ENCODE data around the gene HSD17B7.

HSD17B7 gene

GRCh38 chr1:162829268-162829667 lies 38.8 kb downstream of the HSD17B7 start:
- no peak overlapping the region for H3K4me3 ChIP-seq (ENCODE audit: low read length)
- no peak for DNase-seq (ENCODE audit: low read depth)
- TF ChIP-seq CTCF (conservative IDR thresholded peaks at IDR 0.05; ENCODE audit: low read depth, low read length), result no peak

GRCh38 chr1:162832470-162832869 lies 42.0 kb downstream of the HSD17B7 start:
- no peak for DNase-seq (ENCODE audit: low read depth)
- TF ChIP-seq CTCF (conservative IDR thresholded peaks at IDR 0.05; ENCODE audit: low read depth, low read length), result no peak
- no peak overlapping the region for H3K4me3 ChIP-seq (ENCODE audit: low read length)

- no peak overlapping the region for H3K4me3 ChIP-seq (ENCODE audit: low read length)
- TF ChIP-seq CTCF (conservative IDR thresholded peaks at IDR 0.05; ENCODE audit: low read depth, low read length), result no peak
- no peak for DNase-seq (ENCODE audit: low read depth)
Measured at GRCh38 chr1:162835157-162835899, 44.8 kb downstream of the HSD17B7 start.

GRCh38 chr1:162838863-162839262 lies 48.4 kb downstream of the HSD17B7 start:
- no peak for TF ChIP-seq CTCF (conservative IDR thresholded peaks at IDR 0.05; ENCODE audit: low read depth, low read length)
- DNase-seq (ENCODE audit: low read depth), result no peak
- no peak overlapping the region for H3K4me3 ChIP-seq (ENCODE audit: low read length)

GRCh38 chr1:162840250-162840839 lies 49.8 kb downstream of the HSD17B7 start:
- H3K4me3 ChIP-seq (ENCODE audit: low read length), result no peak overlapping the region
- DNase-seq (ENCODE audit: low read depth), result no peak
- no peak for TF ChIP-seq CTCF (conservative IDR thresholded peaks at IDR 0.05; ENCODE audit: low read depth, low read length)

- DNase-seq (ENCODE audit: low read depth), result no peak
- TF ChIP-seq CTCF (conservative IDR thresholded peaks at IDR 0.05; ENCODE audit: low read depth, low read length), result no peak
- H3K4me3 ChIP-seq (ENCODE audit: low read length), result no peak overlapping the region
Measured at GRCh38 chr1:162844153-162844552, 53.7 kb downstream of the HSD17B7 start.

Measured in retinal pigment epithelial cell (primary cell).